ENCODE measurements around the gene COQ6. TPM values are rescaled to one million over a fixed set of nuclear protein-coding genes. Genes with fewer than 3 reads are reported as not detected.
"Not testable (repeated sequence)": the region's sequence is repeated elsewhere in the genome, so short reads cannot be mapped to it uniquely, and the experiment has no call there.

COQ6 gene
- polyA plus RNA-seq, 3 donors = 8.4 to 28.8 (median 8.7) TPM

DNA sequence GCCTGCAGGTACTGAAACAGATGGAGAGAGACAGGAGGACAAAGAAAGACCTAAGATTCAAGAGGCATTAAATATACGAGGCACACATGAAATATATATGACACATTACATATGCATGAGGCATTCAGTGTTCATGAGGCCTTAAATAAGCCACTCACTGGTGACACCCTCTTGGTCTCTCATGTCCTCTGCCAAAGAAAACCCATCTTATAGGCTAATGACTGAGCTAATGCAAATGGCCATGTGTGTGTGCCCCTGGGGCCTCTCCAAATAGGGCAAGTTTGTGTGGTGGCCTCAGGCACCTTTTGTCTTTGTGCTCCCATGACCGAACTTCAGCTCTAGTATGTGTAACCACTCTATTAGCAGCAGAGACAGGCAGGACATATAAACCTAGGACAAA, 18.8 kb downstream of the COQ6 start:
- WGBS, 3 donors = 70 to 93% (median 93%) methylated on average over 2 of the region's 2 CpGs
- H3K27ac ChIP-seq (ENCODE audit: low read depth, low read length) = no peak overlapping the region

DNA sequence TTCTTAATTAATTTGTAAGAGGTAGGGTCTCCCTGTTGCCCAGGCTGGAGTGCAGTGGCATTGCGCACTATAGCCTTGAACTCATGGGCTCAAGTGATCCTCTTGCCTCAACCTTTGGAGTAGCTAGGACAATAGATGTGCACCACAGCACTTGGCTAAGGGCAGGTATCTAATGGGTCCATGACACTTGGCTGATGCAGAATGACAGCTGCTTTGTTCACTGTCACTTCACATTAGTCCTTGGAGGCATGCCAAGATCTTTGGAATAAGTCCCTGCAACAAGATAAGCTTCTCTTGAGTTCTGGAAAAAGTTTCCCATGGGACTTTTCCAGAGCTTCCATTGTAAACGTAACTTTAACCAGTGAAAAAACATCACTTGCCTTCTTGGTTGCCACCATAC, 23.4 kb downstream of the COQ6 start:
- H3K27ac ChIP-seq (ENCODE audit: low read depth, low read length) = no peak overlapping the region
- 69 to 86% (median 81%) methylated on average over 2 of the region's 2 CpGs for WGBS, 3 donors

DNA sequence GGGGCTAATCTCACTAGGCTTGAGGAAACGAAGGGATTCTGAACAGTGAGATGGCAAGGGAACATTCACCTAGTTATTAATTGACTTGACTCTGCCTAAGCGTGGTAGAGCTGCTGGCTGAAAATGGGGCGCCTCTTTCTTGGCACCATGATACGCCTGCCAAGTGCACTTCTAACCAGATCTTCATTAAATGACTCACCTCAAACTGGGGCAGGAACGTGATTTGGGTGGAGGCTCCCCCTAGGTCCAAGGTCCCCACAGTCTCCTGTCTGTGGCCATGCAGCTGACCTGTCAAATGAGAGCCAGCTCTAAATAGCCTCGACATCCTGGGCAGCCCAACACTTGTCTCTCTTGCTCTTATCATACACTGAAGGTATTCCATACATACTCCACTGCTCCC, 26.0 kb downstream of the COQ6 start:
- no peak overlapping the region for H3K27ac ChIP-seq (ENCODE audit: low read depth, low read length)
- 84 to 88% (median 87%) methylated on average over 6 of the region's 6 CpGs for WGBS, 3 donors

DNA sequence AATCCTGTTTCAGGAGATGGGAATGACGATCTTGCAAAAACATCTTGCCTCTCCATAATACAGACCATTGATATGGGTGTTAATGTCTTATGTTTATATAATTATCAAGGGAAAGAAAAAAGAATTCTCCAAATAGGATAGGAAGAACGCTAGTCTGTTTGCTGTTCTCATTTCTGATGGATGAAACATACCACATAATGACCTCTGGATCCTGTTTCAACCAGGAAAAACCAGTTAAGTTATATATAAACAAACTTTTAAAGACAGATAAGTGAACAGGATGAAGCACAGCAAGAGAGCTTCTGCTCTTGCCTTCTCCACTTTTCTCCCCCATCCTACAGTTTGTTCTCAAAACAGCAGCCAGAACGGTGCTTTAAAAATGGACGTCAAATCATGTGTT, 27.8 kb downstream of the COQ6 start:
- no peak overlapping the region for H3K27ac ChIP-seq (ENCODE audit: low read depth, low read length)
- 50 to 56% (median 56%) methylated on average over 4 of the region's 4 CpGs for whole genome bisulfite sequencing, 3 donors

DNA sequence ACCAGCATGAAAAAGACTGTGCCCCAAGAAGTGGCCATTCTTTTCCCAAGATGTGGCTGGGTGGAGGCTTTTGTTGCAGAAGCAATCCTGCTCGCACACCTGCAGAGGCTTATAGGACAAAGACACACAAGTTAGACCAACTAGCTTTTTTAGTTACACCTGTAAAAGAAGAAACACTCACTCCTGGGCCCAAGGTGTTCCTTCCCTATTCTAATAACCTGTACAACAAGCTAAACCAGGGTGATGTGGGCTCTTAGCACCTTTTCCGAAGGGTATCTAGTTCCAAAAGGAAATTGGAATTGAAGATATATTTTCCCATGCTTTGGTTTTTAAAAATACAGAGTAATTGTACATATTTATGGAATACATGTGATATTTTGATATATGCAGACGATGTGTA, 38.0 kb downstream of the COQ6 start:
- 77 to 98% (median 94%) methylated on average over 3 of the region's 3 CpGs for WGBS, 3 donors
- no peak overlapping the region for H3K27ac ChIP-seq (ENCODE audit: low read depth, low read length)

DNA sequence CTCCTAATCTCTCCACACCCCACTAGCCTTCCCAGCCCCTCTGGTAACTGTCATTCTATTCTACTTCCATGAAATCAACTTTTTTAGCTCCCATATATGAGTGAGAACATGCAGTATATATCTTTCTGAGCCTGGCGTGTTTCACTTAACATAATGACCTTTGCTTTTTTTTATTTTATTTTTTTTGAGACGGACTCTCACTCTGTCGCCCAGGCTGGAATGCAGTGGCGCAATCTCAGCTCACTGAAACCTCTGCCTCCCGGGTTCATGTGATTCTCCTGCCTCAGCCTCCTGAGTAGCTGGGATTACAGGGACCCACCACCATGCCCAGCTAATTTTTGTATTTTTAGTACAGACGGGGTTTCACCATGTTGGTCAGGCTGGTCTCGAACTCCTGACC, 38.6 kb downstream of the COQ6 start:
- H3K27ac ChIP-seq (ENCODE audit: low read depth, low read length) = not testable (repeated sequence)
- 75 to 87% (median 81%) methylated on average over 5 of the region's 7 CpGs for WGBS, 3 donors

DNA sequence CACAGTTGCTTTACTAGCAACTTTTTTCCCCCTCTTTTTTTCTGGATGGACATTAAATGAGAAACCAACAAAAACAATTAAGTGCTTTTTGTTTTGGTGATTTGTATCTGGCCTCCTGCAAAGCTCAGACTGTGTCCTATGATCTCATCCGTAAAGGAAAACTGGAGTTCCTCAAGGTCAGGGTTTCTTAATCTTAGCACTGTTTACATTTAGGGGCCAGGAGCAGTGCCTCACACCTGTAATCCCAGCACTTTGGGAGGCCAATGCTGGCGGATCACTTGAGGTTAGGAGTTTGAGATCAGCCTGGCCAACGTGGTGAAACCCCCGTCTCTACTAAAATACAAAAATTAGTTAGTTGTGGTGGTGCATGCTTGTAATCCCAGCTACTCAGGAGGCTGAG, 41.0 kb downstream of the COQ6 start:
- 55 to 73% (median 69%) methylated on average over 4 of the region's 4 CpGs for WGBS, 3 donors
- no peak overlapping the region for H3K27ac ChIP-seq (ENCODE audit: low read depth, low read length)

DNA sequence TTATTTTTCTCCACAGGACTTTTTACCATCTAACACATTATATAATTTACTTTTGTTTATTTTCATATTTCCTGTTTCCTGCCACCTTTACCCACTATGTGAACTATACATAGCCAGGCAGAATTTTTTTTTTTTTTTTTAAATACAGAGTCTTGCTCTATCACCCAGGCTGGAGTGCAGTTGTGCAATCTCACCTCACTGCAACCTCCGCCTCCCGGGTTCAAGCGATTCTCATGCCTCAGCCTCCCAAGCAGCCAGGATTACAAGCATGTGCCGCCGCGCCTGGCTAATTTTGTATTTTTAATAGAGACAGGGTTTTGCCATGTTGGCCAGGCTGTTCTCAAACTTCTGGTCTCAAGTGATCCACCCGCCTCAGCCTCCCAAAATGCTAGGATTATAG, 44.8 kb downstream of the COQ6 start:
- not testable (repeated sequence) for H3K27ac ChIP-seq (ENCODE audit: low read depth, low read length)
- 88 to 97% (median 91%) methylated on average over 7 of the region's 7 CpGs for WGBS, 3 donors

DNA sequence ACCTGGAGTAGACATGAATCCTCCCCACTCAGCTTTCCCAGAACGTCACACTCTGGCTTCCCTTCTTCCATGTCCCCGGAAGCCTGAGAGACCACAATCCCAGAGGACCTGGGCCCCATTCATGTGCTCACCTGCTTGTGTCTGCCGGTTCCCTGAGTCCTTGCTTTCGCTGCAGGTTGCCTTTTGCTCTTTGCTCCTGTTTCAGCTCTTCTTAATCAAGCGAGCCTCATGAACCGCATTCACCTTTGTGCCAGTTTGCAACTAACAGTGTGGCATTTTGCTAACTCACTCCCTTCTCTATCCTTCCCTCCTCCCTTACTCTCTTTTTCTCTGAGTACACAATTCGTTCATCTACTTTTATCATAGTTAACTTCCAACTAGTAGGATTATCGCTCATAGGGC, 45.9 kb downstream of the COQ6 start:
- WGBS, 3 donors = 72 to 92% (median 87%) methylated on average over 8 of the region's 8 CpGs

DNA sequence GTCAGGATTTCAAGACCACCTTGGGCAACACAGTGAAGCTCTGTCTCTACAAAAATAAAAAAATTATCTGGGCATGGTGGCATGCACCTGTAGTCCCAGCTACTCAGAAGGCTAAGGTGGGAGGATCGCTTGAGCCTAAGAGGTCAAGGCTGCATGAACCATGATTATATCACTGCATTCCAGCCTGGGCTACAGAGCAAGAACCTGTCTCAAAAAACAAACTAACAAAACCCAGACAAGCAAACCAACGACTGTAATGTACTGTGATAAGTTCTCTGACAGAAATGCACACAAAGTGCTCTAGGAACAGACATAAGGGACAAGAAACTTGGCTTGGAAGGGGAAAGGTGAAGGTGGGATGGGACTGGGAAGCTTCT, 46.6 kb downstream of the COQ6 start:
- WGBS, 3 donors = 21 to 77% (median 62%) methylated on average over 2 of the region's 2 CpGs
- no peak overlapping the region for H3K27ac ChIP-seq (ENCODE audit: low read depth, low read length)

More for the DNA sequence above, 45.9 kb downstream of the COQ6 start:
- no peak overlapping the region for H3K27ac ChIP-seq (ENCODE audit: low read depth, low read length)

DNA sequence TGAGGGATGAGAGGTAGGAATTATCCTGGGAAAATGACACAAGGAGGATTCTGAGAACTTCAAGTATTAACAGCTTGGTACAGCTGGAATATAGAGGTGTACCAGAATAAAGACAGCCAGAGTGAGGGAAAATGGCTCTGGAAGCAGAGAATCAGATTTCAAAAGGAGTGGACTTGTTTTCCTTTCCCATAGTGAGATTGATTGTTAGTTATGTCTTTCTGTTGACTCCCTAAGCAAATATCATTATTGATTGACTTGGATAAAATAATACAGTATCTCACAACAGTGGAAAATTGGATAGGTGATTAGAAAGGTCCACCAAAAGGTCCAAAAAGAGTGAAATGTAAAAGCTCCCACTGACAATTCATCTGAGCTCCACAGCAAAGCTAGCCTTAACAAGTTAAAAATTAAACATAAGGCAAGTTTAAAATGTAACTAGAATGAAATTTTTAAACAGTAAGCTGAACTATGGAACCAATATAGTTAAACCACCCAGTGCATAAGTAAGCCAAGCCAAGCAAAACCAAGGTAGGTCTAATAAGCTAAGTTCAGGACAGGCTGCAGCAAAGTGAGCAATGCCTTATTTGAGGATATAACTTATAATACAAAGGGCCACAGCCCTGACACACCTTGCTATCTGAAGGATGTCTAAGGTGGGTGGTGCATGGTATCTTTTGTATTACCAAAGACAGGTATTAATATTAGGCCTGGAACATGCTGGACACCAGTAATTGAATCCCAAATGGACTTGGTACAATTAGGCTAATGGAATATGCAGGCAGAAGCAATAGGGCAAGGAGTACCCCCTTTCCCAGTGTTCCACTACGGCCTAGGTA, 47.2 kb downstream of the COQ6 start:
- H3K27ac ChIP-seq (ENCODE audit: low read depth, low read length) = no peak overlapping the region
- 87 to 97% (median 88%) methylated on average over 1 of the region's 1 CpG for WGBS, 3 donors

DNA sequence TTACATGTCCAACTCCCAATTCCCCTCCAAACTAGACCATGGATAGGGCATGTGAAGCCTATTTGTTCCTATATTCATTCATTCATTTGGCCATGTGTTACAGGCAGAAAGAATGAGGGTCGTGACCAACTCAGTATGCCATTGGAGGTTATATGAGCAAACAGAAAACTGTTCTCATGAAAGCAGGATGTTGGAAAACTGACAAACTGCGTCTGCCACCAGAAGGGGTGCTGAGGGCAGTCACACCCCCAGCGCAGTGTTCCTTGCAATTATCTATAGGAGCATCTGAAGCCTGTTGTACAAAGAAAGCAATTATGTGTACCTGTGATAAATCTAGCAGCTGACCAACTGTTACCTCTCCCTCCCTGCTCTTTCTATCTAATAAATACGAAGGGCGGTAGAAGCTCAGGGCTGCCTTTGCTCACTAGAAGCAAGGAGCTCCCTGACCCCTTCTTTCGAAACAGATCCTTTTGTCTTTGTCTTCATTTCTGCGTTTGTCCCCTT, 47.9 kb downstream of the COQ6 start:
- H3K27ac ChIP-seq (ENCODE audit: low read depth, low read length) = no peak overlapping the region
- 37 to 84% (median 77%) methylated on average over 7 of the region's 7 CpGs for WGBS, 3 donors

DNA sequence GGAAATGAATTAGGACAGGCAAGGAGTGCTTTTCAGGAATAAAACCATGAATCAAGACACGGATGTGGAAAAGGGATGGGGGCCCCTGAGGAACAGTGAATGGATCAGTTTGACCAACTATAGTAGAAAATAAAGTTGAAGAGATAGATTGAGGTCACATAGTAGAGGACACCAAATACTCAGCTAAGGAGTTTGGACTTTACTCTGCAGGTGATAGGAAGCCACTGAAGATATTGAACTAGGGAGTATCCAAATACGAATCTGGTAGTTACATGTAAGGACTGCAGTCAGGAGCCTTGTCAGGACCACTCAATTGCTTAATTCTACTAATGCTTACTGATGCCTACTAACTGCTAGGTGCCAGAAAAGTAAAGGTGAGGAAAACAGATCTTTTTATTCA, 48.6 kb downstream of the COQ6 start:
- 72 to 84% (median 78%) methylated on average over 2 of the region's 2 CpGs for WGBS, 3 donors
- no peak overlapping the region for H3K27ac ChIP-seq (ENCODE audit: low read depth, low read length)

DNA sequence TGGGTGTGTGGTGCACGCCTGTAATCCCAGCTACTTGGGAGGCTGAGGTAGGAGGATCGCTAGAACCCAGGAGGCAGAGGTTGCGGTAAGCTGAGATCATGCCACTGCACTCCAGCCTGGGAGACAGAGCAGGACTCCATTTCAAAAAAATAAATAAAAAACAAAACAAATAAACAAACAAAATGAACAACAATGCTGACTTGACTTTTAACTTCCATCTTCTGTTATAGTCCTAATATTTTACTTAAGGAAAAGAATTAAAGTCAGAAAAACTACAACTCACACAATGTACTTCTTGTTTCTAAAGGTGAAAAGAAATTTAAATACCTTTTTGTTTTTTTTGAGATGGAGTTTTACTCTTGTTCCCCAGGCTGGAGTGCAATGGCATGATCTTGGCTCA, 55.6 kb downstream of the COQ6 start:
- not testable (repeated sequence) for H3K27ac ChIP-seq (ENCODE audit: low read depth, low read length)
- 94 to 100% (median 99%) methylated on average over 3 of the region's 3 CpGs for WGBS, 3 donors

DNA sequence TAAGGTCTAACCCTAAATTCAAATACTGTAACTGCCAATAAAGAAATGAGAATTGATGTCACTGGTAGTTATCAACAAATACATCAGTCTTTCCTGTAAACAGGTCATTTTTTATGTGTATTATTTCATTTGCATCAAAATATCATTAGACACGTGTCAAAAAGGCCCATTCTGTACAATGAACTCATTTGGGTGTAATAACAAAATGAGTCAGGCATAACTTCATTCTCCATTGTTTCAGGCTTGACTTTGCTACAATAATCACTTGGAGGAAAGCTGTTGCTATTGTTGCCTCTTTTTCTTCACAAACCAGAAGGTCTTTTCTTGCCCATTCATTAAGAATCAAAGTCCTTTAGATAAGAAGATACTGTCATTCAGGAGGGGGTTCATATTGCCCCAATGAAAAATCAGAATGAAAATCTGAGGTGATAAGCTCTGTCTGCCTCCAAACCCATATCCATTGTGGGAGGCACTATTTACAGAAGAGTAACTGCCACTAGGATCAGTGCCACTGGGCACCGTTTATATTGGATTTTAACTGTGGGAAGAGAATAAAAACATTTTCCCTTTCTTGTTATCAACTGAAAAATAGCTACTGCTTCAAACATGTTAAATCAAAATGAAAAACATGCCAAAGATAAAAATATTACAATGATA, 58.9 kb downstream of the COQ6 start:
- no peak overlapping the region for H3K27ac ChIP-seq (ENCODE audit: low read depth, low read length)
- WGBS, 3 donors = 79 to 87% (median 86%) methylated on average over 2 of the region's 2 CpGs

Other genes starting within 250 kb of the COQ6 start
- 10 to 100 TPM in 2 of 3 donors, 1 to 10 TPM in 1; 7.6 to 41.4 (median 21.6) TPM for gene PNMA1, start 235.9 kb upstream of the COQ6 start, polyA plus RNA-seq
- gene PTGR2, start 98.5 kb upstream of the COQ6 start, polyA plus RNA-seq = 1 to 10 TPM; 3.2 to 7.5 (median 5.2) TPM
- 10 to 100 TPM; 12.6 to 38.1 (median 28.5) TPM for gene ZNF410, start 63.4 kb upstream of the COQ6 start, polyA plus RNA-seq
- gene FAM161B, start 208 bp upstream of the COQ6 start, polyA plus RNA-seq = 1 to 10 TPM; 1.3 to 2.7 (median 2.0) TPM
- gene ENTPD5, start 69.0 kb downstream of the COQ6 start, polyA plus RNA-seq = 1 to 10 TPM; 4.6 to 8.0 (median 6.5) TPM
- gene BBOF1, start 69.0 kb downstream of the COQ6 start, polyA plus RNA-seq = 1 to 10 TPM; 1.6 to 7.6 (median 2.4) TPM
- 10 to 100 TPM; 11.8 to 47.7 (median 25.9) TPM for gene ALDH6A1, start 134.2 kb downstream of the COQ6 start, polyA plus RNA-seq
- 10 to 100 TPM in 1 of 3 donors, 1 to 10 TPM in 2; 2.3 to 16.3 (median 7.8) TPM for gene LIN52, start 134.7 kb downstream of the COQ6 start, polyA plus RNA-seq

All from adipose tissue (tissue), 3 donors.